Smooth muscle cell of the brain vasculature (primary cell): ENCODE results near the gene IL20RA.
"Not testable (repeated sequence)": the region's sequence is repeated elsewhere in the genome, so short reads cannot be mapped to it uniquely, and the experiment has no call there.

Experiments
- DNase-seq: peaks from one replicate; pipeline ENCODE4 v3.0.0-alpha.2; 2012; ENCODE audit warnings: low read depth, low spot score

Gene IL20RA

GRCh38 chr6:136971609-136972008 is 73.2 kb downstream of the IL20RA start:
- no peak for DNase-seq

DNA sequence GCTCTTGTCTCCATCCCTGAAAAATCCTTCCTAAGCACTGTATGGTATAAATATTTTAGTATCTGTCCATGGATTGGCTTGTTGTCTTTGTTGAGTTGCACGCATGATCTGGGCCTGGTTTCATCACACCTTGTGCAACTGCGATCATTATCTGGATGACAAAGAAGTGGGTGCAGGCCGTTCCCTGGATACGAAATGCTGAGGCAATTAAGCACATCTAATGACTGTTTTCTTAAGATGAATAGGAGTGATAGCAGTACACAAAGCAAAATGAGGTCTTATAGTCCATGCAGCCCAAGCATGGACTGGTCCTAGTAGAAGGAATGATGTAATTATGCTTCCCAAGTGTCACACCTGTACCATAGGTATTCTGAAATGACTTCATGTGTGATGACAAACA is 74.8 kb downstream of the IL20RA start:
- no peak for DNase-seq

- no peak for DNase-seq
These were observed 75.3 kb downstream of the IL20RA start for GRCh38 chr6:136969433-136969832.

DNA sequence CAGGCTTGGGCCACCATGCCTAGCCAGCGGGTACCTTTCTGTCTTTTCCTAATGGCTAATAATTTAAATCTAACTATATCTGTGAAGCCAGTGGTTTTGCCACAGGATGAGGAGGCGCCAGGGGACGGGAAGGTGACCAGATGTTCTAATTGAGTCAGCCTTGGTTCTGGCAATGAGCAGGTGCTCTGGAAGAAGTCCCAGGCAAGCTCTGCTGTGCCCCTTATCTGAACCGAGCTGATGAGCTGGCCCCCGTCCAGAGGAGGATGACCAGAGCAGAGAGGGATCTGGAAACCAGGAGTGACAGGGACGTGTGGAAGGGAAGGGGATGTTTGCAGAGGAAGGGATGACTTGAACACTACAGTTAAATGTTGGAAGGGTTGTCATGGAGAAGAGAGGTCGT is 75.9 kb downstream of the IL20RA start:
- DNase-seq = no peak

GRCh38 chr6:136967876-136968752 is 76.7 kb downstream of the IL20RA start:
- peak; percentile 35 for DNase-seq

GRCh38 chr6:136964398-136964797 is 80.4 kb downstream of the IL20RA start:
- DNase-seq = no peak

DNA sequence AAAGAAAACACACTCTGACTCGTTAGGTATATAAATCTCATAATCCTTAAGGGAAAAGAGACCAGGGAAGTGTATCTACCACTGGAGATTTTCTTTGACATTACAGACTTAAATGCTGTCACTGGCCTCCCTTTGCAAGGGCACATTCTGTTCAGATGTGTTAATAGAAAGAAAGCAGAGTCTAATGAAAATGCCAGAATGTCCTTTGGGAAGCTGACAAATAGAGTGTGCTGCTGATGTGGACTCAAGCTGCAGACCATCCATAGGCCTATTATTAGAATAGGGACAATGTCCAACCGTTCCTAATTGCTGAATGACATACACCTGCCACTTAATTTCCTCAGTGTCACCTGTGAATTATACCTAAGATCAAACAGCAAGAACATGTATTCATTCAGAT is 81.5 kb downstream of the IL20RA start:
- no peak for DNase-seq

DNA sequence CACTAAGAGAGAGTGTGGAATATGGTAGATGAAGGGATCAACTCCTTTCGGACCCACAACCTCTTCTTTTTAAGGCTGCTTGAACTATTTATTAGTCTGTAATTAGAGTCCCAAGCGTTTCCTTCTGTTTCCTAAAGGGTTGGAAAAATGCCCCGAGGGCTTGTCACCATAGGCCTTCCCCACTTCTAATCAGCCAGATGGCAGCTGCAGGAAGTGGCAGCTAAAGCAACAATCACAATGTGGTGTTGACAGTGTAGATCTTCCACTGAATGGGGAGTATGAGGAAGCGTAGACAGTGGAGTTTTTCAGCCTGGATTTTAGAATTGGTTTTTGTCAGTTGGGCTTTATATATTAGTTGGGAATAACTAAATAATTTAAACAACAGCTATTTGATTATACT is 82.1 kb downstream of the IL20RA start:
- no peak for DNase-seq

GRCh38 chr6:136961848-136962247 is 82.9 kb downstream of the IL20RA start:
- no peak for DNase-seq

DNA sequence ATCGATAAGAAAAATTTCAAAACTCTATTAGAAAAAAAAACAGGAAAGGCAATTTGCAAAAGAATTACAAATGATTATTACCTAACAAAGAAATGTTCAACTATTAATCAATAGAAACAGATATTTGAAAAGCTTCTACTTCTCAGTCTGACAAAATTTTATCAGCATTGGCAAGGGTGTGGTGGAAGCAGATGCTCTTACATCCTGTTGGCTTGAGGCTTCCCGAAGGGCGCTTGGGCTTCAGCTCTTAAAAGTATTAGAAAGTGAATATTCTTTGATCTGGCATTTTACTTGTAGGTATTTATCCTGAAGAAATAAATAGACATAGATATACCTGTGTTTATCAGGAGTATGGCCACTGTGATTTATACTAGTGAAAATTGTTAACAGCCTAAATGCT is 84.0 kb downstream of the IL20RA start:
- DNase-seq = no peak

GRCh38 chr6:136959935-136960334 is 84.8 kb downstream of the IL20RA start:
- DNase-seq = not testable (repeated sequence)

GRCh38 chr6:136959471-136959891 is 85.3 kb downstream of the IL20RA start:
- no peak for DNase-seq

DNA sequence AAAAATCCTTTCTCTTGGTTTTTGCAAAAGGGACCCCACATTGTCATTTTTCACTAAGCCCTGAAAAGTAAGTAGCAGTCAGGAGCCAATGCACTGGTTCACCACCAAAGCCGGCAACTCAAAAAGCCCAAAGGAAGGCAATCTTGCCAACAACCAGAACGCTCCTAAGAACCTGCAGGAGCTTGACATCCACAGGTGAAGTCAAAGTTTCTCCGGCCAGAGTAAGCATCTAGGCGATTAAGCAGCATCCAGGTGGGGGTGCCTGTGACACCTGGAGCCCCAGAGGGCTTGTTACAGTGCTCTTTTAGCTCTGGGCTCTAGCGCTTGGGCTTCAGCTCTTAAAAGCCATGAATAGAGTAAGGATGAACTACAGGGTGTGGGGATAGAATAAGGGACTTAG is 86.6 kb downstream of the IL20RA start:
- no peak for DNase-seq

DNA sequence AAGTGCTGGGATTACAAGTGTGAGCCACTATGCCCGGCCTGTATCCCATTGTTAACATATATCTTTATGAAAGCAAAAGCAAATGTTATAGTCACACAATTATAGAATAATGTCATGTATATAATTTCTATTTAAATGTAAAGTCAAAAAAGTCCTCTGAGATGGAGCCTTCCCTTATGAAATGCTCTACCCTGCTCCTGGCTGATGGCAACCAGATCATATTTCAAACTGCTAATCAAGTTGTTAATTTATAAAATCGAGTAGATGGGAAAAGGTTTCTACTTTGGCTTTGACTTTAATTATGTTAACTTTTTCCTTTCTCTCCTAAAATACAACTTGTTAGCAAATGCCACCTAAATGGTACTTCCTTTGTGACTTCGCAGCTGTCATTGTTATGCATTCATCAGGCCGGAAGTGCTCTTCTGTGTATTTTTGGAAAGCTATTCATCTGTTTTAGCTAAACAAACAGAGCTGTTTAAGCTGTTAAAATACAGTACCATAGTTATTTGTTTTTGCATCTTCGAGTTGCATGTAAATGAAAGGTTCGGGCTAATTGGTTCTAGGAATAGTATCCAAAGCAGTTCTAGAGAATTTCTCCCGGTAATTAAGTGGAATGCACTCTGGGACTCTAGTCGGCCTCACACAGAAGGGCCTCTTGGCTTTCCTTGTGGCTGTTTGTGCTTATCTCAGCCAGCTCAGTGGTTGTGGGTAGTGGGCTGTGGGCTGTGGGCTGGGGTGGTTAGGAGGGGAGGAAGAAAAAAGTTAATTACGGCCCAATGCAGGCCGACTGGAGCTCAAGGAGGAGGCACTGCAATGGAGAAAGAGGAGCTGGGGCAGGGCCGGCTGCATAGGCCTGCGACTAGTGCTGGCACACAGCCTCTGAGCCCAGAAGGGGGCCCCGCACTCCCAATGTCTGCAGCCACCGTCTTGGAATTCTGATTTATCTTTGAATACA is 87.9 kb downstream of the IL20RA start:
- DNase-seq = no peak

DNA sequence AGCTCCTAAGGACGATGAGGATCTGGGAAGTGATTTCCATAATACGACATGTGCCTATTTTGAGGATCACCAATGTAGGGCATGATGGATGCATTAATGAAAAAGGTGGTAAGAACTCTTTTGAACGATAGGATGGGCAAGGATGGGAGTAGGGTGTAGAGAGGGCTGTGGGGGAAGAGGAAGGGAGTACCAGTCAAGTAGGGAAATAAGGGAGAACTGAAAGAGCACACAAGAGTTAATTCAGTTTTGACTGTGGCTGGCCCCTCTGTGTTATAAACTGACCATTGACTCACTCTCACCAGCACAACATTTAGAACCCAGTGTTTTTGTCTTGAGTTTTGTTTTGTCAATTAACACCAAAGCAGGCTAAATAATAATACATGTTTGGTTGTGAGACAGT is 89.6 kb downstream of the IL20RA start:
- DNase-seq = no peak

GRCh38 chr6:136952714-136953260 is 92.0 kb downstream of the IL20RA start:
- no peak for DNase-seq

DNA sequence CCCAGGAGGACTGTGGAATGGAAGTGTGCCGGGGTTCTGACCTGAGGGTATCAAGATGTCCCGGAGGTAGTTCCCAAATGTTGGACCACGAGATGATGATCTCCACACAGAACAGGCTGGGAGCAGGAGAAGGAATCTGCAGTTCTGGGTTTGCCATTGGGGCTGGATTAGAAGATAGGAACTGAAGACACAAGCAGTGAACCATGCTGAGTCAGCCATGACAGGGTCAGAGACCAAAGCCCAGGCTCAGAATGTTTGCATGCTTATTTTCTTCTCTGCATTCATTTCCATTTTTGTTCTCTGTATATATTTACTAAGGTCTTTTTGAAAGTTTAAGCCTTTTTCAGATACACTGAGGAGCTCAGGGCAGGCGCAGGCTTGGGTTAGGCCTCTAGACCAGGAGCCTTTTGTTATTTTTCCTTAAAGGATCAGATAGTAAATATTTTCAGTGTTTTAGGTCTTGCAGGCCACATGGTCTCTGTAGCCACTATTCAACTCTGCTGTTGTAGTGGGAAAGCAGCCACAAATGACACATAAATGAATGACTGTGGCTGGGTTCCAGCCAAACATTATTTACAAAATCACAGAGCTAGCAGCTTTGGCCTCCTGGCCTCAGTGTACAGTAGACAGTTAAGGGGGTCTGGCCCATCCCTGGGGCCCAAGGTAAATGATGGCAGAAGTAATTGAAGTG is 94.2 kb downstream of the IL20RA start:
- DNase-seq = no peak
